Measurements from ENCODE around the gene ZNF444.

GRCh38 chr19:56117376-56117884, 23.7 kb upstream of the ZNF444 start:
- TF ChIP-seq, protein P1, sequence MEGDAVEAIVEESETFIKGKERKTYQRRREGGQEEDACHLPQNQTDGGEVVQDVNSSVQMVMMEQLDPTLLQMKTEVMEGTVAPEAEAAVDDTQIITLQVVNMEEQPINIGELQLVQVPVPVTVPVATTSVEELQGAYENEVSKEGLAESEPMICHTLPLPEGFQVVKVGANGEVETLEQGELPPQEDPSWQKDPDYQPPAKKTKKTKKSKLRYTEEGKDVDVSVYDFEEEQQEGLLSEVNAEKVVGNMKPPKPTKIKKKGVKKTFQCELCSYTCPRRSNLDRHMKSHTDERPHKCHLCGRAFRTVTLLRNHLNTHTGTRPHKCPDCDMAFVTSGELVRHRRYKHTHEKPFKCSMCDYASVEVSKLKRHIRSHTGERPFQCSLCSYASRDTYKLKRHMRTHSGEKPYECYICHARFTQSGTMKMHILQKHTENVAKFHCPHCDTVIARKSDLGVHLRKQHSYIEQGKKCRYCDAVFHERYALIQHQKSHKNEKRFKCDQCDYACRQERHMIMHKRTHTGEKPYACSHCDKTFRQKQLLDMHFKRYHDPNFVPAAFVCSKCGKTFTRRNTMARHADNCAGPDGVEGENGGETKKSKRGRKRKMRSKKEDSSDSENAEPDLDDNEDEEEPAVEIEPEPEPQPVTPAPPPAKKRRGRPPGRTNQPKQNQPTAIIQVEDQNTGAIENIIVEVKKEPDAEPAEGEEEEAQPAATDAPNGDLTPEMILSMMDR (IDR thresholded peaks at IDR 0.05) = no peak
- TF ChIP-seq POLR2A (IDR thresholded peaks at IDR 0.05) = no peak
